Inflammatory macrophage treated with lipopolysaccharide for 1 hour (primary cell): ENCODE results near the gene CRB3.
A peak's percentile ranks its signal among the peaks of the same experiment; 100 is the strongest.
"Not testable (repeated sequence)": the region's sequence is repeated elsewhere in the genome, so short reads cannot be mapped to it uniquely, and the experiment has no call there.

ENCODE experiments used
- DNase-seq, 2 donors: peaks; one replicate each; pipeline ENCODE4 v3.0.0-alpha.2; 2020 to 2022

The CRB3 gene

GRCh38 chr19:6498294-6499036 is 34.4 kb downstream of the CRB3 start:
- DNase-seq: peak; percentile 81 to 89

GRCh38 chr19:6499052-6499790 is 35.1 kb downstream of the CRB3 start:
- DNase-seq: no peak

- no peak for DNase-seq
Observed at GRCh38 chr19:6500837-6501739, 37.0 kb downstream of the CRB3 start.

GRCh38 chr19:6501740-6502648 is 37.9 kb downstream of the CRB3 start, which contains the start of gene TUBB4A:
TUBB4A (minus strand) TSS chr19:6502309; CDS start chr19:6502212, 97 bp downstream.
- no peak for DNase-seq

- no peak for DNase-seq
Observed at GRCh38 chr19:6503407-6504201, 39.5 kb downstream of the CRB3 start.

GRCh38 chr19:6508028-6508771 is 44.1 kb downstream of the CRB3 start:
- not testable (repeated sequence) for DNase-seq

GRCh38 chr19:6509118-6509971 is 45.3 kb downstream of the CRB3 start:
- DNase-seq: peak in 1 of 2 donors; percentile 84

GRCh38 chr19:6510618-6511017 is 46.5 kb downstream of the CRB3 start:
- no peak for DNase-seq

- DNase-seq: no peak
Observed at GRCh38 chr19:6514089-6514488, 50.0 kb downstream of the CRB3 start.

GRCh38 chr19:6514926-6515544 is 51.0 kb downstream of the CRB3 start:
- DNase-seq: no peak

- DNase-seq: peak; percentile 98 to 99
Observed at GRCh38 chr19:6516018-6516658, 52.1 kb downstream of the CRB3 start.
